ENCODE measurements around the gene CHST6.

GRCh38 chr16:75483222-75483621 lies 12.0 kb downstream of the CHST6 start:
- no peak for TF ChIP-seq CTCF (IDR thresholded peaks at IDR 0.05 in 4 of 5, conservative IDR thresholded peaks at IDR 0.05 in 1 of 5)
- TF ChIP-seq POLR2A (IDR thresholded peaks at IDR 0.05) = no peak
